Loucy (cell line): ENCODE results near the gene MED13L.

Source experiments
- CTCF ChIP-seq: fragments of 200-600 bp; sonication (generic); conservative IDR thresholded peaks from 2 replicates; pipeline ENCODE4 v1.5.1; 2014; ENCODE audit warnings: mild to moderate bottlenecking, antibody characterized with exemption, low read length
- EZH2phosphoT487 ChIP-seq: fragments of 200-600 bp; IDR thresholded peaks from 2 replicates; pipeline ENCODE4 v1.6.1; 2018; ENCODE audit warnings: antibody characterized with exemption, mild to moderate bottlenecking, moderate library complexity, borderline replicate concordance

- TF ChIP-seq EZH2phosphoT487: no peak
- no peak for TF ChIP-seq CTCF
Measured at GRCh38 chr12:116188581-116188980, 88.9 kb downstream of the MED13L start.
